HepG2 (cell line): ENCODE measurements around the gene SAE1. TPM values are rescaled to one million over a fixed set of nuclear protein-coding genes. Genes with fewer than 3 reads are reported as not detected.

ENCODE experiments used
- HDAC2 ChIP-seq: sonication (generic); formaldehyde crosslinking; IDR thresholded peaks from 2 replicates; pipeline ENCODE4 v1.4.0; 2020; ENCODE audit warnings: missing genetic modification reagents
- KDM5B ChIP-seq: sonication (generic); formaldehyde crosslinking; IDR thresholded peaks from 2 replicates; pipeline ENCODE4 v1.4.0; 2020; ENCODE audit warnings: missing genetic modification reagents, mild to moderate bottlenecking, borderline replicate concordance
- MYC ChIP-seq: sonication (generic); formaldehyde crosslinking; IDR thresholded peaks from 2 replicates; pipeline ENCODE4 v1.9.0; 2021; ENCODE audit warnings: missing genetic modification reagents, borderline replicate concordance
- NFYB ChIP-seq: sonication (generic); formaldehyde crosslinking; IDR thresholded peaks from 2 replicates; pipeline ENCODE4 v1.4.0; 2020; ENCODE audit warnings: missing genetic modification reagents
- PHB2 ChIP-seq: fragments of 450-650 bp; IDR thresholded peaks from 2 replicates; pipeline ENCODE4 v1.6.1; 2018; ENCODE audit not compliant: partially characterized antibody
- RBM39 ChIP-seq: fragments of 200-400 bp; formaldehyde crosslinking; IDR thresholded peaks from one replicate; pipeline ENCODE4 v1.6.1; 2018; ENCODE audit warnings: antibody characterized with exemption, mild to moderate bottlenecking, low read depth, low read length; ENCODE audit not compliant: poor library complexity, severe bottlenecking
- SMARCC2 ChIP-seq: fragments of 450-650 bp; IDR thresholded peaks from 2 replicates; pipeline ENCODE4 v1.6.1; 2017; ENCODE audit warnings: antibody characterized with exemption, mild to moderate bottlenecking
- TARDBP ChIP-seq: sonication (generic); formaldehyde crosslinking; IDR thresholded peaks from 2 replicates; pipeline ENCODE4 v1.8.0; 2022; ENCODE audit warnings: mild to moderate bottlenecking, missing genetic modification reagents
- ZFP37 ChIP-seq: sonication (generic); formaldehyde crosslinking; IDR thresholded peaks from 2 replicates; pipeline ENCODE4 v1.4.0; 2020; ENCODE audit warnings: missing genetic modification reagents, borderline replicate concordance
- ZNF556 ChIP-seq: sonication (generic); formaldehyde crosslinking; IDR thresholded peaks from 2 replicates; pipeline ENCODE4 v1.4.0; 2020; ENCODE audit warnings: mild to moderate bottlenecking, missing genetic modification reagents, borderline replicate concordance
- ZNF558 ChIP-seq: sonication (generic); formaldehyde crosslinking; IDR thresholded peaks from 2 replicates; pipeline ENCODE4 v1.9.0; 2022; ENCODE audit warnings: mild to moderate bottlenecking, missing genetic modification reagents, borderline replicate concordance
- ZNF569 ChIP-seq: sonication (generic); formaldehyde crosslinking; IDR thresholded peaks from 2 replicates; pipeline ENCODE4 v1.5.0; 2020; ENCODE audit warnings: mild to moderate bottlenecking, missing genetic modification reagents, moderate library complexity, borderline replicate concordance
- ZNF782 ChIP-seq: sonication (generic); formaldehyde crosslinking; IDR thresholded peaks from 2 replicates; pipeline ENCODE4 v1.4.0; 2020; ENCODE audit warnings: missing genetic modification reagents, mild to moderate bottlenecking, borderline replicate concordance
- polyA plus RNA-seq, 8 experiments: library from polyadenylated mRNA; depleted of rRNA in 3 of 8; stranded (reverse) in 7 of 8; unstranded in 1 of 8; fragments of >200 nt; fragmentation: Illumina TruSeq in 4 of 8; extraction: Trizol in 4 of 8; gene quantifications; 2 replicates each; pipeline versions ENCODE4 v1.2.1 to v1.2.3, GENCODE V29; 2011 to 2016; ENCODE audit warnings: low read depth in 4 of 8, missing spikeins in 1 of 8, mixed read lengths in 1 of 8; ENCODE audit not compliant: insufficient read depth in 1 of 8
- total RNA-seq, 5 experiments: library from RNA; depleted of rRNA; stranded (reverse); fragments of >200 nt; fragmentation: Illumina TruSeq; extraction: Trizol; gene quantifications; 2 replicates each; pipeline ENCODE4 v1.2.3, GENCODE V29; 2016; ENCODE audit warnings: low read depth in 1 of 5
- TF ChIP-seq, protein P1 (sequence below): fragments of 450-650 bp; IDR thresholded peaks from 2 replicates; pipeline ENCODE4 v1.6.1; 2016
- TF ChIP-seq, protein P2 (sequence below): sonication (generic); formaldehyde crosslinking; conservative IDR thresholded peaks from 2 replicates; pipeline ENCODE4 v1.4.0; 2020; ENCODE audit warnings: missing genetic modification reagents
- TF ChIP-seq, protein P3 (sequence below): sonication (generic); formaldehyde crosslinking; IDR thresholded peaks from 2 replicates; pipeline ENCODE4 v1.4.0; 2020; ENCODE audit warnings: mild to moderate bottlenecking, missing genetic modification reagents, borderline replicate concordance
- TF ChIP-seq, protein P4 (sequence below): sonication (generic); formaldehyde crosslinking; IDR thresholded peaks from 2 replicates; pipeline ENCODE4 v1.4.0; 2020; ENCODE audit warnings: missing genetic modification reagents, borderline replicate concordance
- TF ChIP-seq, protein P5 (sequence below): sonication (generic); formaldehyde crosslinking; IDR thresholded peaks from 2 replicates; pipeline ENCODE4 v1.4.0; 2020; ENCODE audit warnings: missing genetic modification reagents

Gene SAE1
- total and polyA plus RNA-seq, 2 of the 13 experiments (the other 11 are each of a cell fraction or from before 2014, with no cell fraction given): 87.6 to 197 TPM

DNA sequence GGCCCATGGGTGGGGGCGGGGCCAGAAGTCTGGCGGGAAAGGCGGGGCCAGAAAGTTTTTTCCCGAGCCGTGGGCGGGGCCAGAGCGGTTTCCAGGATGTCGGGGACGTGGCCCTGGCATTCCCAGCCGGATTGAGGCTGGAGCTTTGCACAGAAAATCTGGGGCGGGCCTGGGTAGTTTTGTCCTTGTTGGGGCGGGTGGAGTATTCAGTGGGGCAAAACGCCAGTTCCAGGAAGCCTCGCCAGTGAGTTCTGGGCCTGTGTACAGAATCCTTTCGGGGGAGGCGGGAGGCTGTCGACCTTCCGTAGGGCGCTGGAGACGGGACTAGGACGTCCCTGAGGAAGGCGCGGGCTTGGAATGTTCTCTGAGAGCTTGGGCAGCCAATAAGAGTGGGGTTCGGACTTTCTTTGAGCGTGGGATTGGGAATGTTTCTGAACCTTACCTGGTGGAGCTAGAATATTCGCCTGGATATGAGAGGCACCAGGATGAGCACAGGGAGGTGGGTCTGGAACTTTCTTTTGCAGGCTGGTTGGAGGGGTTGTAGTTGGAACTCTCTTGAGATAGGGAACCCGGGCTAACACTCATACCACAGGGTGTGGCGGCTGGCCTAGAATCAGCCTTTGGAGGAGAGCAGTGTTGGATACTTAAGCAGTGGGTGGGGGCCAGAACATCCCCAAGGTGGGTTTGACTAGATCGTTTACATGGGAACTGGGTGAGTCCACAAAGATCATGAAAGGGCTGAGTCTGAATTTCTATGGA lies 127.0 kb downstream of the SAE1 start (continued):
- TF ChIP-seq, protein P1, sequence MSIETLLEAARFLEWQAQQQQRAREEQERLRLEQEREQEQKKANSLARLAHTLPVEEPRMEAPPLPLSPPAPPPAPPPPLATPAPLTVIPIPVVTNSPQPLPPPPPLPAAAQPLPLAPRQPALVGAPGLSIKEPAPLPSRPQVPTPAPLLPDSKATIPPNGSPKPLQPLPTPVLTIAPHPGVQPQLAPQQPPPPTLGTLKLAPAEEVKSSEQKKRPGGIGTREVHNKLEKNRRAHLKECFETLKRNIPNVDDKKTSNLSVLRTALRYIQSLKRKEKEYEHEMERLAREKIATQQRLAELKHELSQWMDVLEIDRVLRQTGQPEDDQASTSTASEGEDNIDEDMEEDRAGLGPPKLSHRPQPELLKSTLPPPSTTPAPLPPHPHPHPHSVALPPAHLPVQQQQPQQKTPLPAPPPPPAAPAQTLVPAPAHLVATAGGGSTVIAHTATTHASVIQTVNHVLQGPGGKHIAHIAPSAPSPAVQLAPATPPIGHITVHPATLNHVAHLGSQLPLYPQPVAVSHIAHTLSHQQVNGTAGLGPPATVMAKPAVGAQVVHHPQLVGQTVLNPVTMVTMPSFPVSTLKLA: 0 out of 2 replicates have a peak, but pooled peaks have one; percentile 1
- TF ChIP-seq PHB2: no peak
- TF ChIP-seq HDAC2 (CRISPR knock-in tag): no peak
- TF ChIP-seq SMARCC2: no peak
- TF ChIP-seq, protein P2, sequence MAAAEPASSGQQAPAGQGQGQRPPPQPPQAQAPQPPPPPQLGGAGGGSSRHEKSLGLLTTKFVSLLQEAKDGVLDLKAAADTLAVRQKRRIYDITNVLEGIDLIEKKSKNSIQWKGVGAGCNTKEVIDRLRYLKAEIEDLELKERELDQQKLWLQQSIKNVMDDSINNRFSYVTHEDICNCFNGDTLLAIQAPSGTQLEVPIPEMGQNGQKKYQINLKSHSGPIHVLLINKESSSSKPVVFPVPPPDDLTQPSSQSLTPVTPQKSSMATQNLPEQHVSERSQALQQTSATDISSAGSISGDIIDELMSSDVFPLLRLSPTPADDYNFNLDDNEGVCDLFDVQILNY (CRISPR knock-in tag): no peak
- TF ChIP-seq, protein P3, sequence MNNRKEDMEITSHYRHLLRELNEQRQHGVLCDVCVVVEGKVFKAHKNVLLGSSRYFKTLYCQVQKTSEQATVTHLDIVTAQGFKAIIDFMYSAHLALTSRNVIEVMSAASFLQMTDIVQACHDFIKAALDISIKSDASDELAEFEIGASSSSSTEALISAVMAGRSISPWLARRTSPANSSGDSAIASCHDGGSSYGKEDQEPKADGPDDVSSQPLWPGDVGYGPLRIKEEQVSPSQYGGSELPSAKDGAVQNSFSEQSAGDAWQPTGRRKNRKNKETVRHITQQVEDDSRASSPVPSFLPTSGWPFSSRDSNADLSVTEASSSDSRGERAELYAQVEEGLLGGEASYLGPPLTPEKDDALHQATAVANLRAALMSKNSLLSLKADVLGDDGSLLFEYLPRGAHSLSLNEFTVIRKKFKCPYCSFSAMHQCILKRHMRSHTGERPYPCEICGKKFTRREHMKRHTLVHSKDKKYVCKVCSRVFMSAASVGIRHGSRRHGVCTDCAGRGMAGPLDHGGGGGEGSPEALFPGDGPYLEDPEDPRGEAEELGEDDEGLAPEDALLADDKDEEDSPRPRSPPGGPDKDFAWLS (CRISPR knock-in tag): peak; percentile 35; the same call in 1 of the 2 replicates
- TF ChIP-seq NFYB (CRISPR knock-in tag): 0 out of 2 replicates have a peak, but pooled peaks have one; percentile 22
- TF ChIP-seq ZNF556 (CRISPR knock-in tag): 0 out of 2 replicates have a peak, but pooled peaks have one; percentile 36
- 0 out of 2 replicates have a peak, but pooled peaks have one; percentile 18 for TF ChIP-seq ZNF782 (CRISPR knock-in tag)
- TF ChIP-seq, protein P4, sequence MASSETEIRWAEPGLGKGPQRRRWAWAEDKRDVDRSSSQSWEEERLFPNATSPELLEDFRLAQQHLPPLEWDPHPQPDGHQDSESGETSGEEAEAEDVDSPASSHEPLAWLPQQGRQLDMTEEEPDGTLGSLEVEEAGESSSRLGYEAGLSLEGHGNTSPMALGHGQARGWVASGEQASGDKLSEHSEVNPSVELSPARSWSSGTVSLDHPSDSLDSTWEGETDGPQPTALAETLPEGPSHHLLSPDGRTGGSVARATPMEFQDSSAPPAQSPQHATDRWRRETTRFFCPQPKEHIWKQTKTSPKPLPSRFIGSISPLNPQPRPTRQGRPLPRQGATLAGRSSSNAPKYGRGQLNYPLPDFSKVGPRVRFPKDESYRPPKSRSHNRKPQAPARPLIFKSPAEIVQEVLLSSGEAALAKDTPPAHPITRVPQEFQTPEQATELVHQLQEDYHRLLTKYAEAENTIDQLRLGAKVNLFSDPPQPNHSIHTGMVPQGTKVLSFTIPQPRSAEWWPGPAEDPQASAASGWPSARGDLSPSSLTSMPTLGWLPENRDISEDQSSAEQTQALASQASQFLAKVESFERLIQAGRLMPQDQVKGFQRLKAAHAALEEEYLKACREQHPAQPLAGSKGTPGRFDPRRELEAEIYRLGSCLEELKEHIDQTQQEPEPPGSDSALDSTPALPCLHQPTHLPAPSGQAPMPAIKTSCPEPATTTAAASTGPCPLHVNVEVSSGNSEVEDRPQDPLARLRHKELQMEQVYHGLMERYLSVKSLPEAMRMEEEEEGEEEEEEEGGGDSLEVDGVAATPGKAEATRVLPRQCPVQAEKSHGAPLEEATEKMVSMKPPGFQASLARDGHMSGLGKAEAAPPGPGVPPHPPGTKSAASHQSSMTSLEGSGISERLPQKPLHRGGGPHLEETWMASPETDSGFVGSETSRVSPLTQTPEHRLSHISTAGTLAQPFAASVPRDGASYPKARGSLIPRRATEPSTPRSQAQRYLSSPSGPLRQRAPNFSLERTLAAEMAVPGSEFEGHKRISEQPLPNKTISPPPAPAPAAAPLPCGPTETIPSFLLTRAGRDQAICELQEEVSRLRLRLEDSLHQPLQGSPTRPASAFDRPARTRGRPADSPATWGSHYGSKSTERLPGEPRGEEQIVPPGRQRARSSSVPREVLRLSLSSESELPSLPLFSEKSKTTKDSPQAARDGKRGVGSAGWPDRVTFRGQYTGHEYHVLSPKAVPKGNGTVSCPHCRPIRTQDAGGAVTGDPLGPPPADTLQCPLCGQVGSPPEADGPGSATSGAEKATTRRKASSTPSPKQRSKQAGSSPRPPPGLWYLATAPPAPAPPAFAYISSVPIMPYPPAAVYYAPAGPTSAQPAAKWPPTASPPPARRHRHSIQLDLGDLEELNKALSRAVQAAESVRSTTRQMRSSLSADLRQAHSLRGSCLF (CRISPR knock-in tag): peak; percentile 26; the same call in 1 of the 2 replicates
- TF ChIP-seq, protein P5, sequence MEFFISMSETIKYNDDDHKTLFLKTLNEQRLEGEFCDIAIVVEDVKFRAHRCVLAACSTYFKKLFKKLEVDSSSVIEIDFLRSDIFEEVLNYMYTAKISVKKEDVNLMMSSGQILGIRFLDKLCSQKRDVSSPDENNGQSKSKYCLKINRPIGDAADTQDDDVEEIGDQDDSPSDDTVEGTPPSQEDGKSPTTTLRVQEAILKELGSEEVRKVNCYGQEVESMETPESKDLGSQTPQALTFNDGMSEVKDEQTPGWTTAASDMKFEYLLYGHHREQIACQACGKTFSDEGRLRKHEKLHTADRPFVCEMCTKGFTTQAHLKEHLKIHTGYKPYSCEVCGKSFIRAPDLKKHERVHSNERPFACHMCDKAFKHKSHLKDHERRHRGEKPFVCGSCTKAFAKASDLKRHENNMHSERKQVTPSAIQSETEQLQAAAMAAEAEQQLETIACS: no peak
- no peak for TF ChIP-seq ZFP37
- TF ChIP-seq KDM5B (CRISPR knock-in tag): peak; percentile 74; the same call in 1 of the 2 replicates
- peak; percentile 17; the same call in 1 of the 2 replicates for TF ChIP-seq MYC (CRISPR knock-in tag)
- no peak for TF ChIP-seq ZNF558
- TF ChIP-seq TARDBP (CRISPR knock-in tag): no peak
- no peak for TF ChIP-seq ZNF569 (CRISPR knock-in tag)
- TF ChIP-seq RBM39: peak; percentile 47
